GM21381 (cell line): ENCODE results near the gene MED15.
"Not testable (repeated sequence)": the region's sequence is repeated elsewhere in the genome, so short reads cannot be mapped to it uniquely, and the experiment has no call there.

Experiments
- ATAC-seq: cut with Tn5 transposase; IDR thresholded peaks from one replicate; pipeline ENCODE4 v1.9.1; 2021; ENCODE audit warnings: mild to moderate bottlenecking, moderate library complexity; ENCODE audit not compliant: unreplicated experiment

The MED15 gene

DNA sequence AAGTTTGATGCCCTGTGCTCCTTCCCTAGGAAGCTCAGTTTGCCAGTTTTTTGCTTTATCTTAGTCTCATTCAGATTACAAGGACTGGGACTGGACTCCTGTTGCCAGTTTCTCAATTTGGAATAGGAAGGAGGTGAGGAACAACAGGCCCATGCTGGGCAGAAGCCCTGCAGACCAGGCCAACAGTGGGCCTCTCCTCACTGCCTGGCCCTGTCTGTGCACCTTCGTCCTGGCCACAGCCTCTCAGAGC is 23.7 kb downstream of the MED15 start:
- ATAC-seq: no peak

DNA sequence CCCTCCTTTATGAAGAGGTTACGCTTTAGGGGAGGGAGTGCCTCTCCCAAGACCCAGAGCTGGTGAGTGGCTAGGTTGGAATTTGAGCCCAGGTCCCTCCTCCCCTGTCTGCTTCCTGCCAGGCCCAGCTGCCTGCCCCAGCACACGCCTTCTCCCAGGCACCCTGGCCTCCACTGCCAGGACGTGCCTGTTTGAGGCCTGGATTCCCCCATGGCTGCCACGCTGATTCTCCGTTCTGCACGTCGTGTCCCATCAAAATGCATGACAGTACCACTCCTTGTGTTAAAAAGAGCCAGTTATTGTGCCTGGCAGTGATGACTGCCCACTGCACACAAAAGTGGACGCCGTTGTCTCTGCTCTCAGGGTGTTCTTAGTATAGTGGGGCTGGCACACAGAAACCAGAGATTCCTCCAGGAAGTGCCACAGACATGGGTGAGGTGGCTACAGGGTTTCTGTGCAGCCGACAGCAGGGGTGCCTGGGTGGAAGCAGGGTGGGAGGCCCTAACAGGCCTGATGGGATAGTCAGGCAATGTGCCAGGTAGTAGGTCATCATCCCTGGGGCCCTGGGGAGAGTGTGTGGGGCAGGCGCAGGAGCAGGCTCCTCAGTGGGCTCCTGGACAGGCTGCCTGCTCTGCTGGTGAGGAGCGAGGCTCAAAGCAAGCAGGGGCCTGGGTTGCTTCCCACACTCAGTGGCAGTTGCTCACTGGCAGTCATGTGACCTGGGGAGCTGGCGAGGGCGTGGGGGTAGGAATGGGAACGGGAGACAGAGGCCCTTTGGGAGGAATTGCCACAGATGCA is 24.2 kb downstream of the MED15 start:
- ATAC-seq: no peak

DNA sequence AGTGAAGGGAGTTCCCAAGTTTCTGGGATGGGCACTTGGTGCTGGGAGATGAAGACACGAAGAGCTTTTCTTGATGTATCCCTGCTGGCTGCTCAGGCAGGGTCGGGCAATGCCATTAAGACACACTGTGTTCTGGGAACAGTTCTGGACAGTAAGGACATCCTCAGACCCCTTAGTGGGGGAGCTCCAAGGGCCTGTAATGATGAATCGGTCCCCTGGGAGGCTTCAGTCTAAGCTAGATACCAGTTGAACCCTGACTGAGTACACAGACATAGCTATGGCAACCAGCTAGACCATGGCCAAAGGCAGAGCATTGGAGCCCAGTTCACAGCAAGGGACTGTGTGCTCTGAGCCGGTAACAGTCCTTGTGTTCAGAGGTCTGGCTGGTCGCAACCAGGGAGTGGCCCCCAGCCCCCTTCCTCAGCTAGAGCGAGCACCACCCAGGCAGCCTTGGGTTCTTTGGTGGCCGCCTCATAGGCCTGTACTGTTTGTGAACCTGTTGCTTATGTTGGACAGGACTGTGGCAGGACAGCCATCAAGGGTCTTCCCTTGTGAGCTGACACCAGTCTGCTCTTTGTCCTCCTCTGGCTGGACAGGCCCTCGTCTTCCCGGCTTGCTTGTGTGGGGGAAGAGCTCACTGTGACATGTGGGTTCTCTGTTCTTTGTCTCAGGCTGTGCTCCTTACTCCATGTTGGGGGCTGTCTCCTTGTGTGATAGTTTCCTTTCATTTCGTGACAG is 25.0 kb downstream of the MED15 start:
- ATAC-seq: no peak

DNA sequence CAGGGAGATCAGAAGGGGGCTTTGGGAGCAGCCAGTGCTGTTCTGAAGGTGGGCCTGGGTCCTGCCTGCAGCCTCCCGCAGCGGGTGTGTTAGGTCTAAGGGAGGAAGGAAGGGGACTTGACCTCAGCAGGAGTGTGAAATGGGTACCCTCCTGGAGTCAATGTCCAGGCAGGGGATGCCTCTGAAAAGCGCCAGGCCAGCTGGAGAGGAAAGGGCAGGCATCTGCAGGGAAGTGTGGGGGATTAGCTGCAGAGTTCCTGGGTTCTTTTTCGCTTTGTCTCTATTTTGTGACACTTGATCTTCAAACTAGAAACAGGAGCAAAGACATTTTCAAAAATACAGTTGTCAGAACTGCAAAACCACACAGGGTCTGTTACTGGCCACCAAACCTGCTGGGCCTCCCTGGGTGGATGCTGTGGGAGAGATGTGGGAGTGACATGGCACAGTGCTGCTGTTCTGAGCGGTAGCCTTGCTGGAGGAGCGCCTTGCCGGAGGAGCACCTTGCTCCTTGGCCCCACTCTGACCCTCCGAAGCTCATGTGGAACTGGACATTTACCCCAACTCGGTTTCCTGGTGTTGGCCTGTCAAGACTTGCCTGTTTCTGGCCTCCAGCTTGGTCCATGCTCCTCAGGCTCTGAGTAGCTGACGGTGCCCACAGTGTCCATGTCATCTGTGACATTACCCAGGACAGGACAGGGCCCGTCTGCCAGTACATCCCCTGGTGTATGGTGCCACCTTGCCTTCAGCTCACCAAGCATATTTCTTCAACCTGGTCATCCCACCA is 25.9 kb downstream of the MED15 start:
- no peak for ATAC-seq

DNA sequence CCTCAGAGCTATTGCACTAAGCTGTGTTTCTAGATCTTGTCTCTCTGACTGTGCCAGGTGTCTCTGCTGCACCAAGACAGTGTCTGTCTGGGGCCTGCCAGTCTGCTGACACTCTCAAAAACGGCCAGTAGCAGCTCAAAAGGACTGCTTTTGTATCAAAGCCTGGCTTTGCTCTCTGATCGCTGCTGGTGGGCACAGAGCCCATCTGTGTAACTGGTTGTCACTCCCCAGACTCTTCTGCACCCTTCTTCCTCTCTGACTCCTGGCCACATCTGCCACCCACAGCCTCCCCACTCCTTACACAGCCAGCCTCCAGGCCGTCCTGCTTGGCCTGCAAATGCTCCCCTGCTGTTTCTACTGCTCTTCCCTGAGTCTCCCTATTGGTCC is 26.5 kb downstream of the MED15 start:
- ATAC-seq: no peak

DNA sequence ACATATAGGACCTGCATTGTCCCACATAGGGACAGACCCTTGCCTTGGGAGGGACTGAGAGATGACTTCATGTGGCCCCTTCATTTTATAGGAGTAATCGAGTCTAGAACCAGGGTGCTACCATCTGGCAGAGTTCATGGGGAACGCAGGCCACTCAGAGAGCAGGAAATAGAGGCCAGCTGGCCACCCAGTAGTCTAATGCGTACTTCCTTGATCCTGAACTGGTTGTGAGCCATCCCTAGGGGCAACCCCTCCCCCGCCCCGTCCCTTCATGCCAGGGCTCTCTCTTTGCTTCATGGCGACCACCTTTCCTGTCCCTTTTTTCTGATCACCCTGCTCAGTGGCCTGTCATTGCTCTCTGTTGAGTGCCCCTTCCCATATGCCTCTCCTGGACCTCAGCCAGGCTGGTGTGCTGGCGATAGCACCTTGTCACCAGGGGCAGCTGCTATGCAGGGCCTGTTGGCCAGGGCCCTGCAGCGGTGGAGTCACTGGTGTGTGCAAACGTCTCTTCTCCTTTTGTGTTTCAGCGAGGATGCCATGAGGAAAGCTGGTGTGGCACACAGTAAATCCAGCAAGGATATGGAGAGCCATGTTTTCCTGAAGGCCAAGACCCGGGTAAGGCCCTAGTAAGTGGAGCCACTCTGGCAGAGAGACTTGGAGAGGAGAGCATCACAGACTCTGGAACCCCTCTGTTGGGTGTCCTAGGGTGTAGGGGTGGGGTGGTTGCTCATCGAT is 29.3 kb downstream of the MED15 start:
- no peak for ATAC-seq

DNA sequence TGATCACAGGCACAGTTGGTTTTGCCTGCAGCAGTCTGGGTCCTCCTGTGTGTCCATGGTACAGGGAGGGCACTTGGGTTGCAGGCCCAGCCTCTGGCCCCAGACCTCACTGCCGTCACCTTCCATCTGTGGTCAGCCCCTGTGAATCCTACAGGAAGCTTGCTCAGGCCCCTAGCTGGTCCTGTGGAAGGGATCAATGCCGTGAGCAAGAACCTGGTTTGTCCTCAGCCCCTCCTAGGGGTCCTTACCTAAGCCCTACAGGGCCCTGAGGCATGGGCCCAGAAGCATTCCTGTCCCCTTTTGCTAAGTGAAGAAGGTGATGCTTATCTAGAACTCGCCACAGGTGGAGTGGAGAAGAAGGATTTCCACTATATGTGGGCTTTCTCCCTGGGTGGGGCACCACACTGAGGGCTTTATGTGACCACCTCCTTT is 29.9 kb downstream of the MED15 start:
- no peak for ATAC-seq

DNA sequence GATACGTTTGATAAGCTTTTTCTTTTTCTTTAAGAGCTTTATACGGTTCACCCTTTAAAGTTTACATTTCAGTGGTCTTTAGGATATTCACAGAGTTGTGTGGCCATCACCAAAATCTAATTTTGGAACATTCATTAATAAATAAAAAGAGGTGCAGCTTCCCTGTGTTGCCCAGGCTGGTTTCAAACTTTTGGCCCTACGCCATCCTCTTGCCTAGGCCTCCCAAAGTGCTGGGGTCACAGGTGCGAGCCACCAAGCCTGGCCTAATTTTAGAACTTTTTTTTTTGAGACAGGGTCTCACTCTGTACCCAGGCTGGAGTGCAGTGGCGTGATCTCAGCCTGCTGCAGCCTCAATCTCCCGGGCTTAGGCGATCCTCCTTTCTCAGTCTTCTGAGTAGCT is 30.6 kb downstream of the MED15 start:
- no peak for ATAC-seq

DNA sequence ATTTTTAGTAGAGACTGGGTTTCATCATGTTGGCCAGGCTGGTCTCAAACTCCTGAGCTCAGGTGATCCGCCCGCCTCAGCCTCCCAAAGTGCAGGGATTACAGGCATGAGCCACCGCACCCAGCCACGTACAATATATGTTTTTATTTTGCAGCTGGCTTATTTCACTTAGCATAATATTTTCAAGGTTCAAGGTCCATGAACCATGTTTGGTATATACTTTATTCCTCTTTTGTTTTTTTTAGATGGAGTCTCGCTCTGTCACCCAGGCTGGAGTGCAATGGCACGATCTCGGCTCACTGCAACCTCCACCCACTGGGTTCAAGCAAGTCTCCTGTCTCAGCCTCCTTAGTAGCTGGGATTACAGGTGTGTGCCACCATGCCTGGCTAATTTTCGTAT is 31.5 kb downstream of the MED15 start:
- ATAC-seq: not testable (repeated sequence)

DNA sequence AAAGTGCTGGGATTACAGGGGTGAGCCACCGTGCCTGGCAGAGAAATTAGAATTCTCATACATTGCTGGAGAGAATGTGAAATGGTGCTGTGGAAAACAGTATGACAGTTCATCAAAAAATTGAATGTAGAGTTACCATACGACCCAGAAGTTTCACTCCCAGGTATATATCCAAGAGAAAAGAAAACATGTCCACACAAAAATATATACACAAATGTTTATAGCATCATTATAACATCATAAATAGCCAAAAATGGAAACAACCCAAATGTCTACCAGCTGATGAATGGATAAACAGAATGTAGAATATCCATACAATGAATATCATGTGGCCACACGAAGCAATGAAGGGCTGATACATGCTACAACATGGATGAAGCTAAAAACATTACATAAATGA is 34.6 kb downstream of the MED15 start:
- no peak for ATAC-seq

DNA sequence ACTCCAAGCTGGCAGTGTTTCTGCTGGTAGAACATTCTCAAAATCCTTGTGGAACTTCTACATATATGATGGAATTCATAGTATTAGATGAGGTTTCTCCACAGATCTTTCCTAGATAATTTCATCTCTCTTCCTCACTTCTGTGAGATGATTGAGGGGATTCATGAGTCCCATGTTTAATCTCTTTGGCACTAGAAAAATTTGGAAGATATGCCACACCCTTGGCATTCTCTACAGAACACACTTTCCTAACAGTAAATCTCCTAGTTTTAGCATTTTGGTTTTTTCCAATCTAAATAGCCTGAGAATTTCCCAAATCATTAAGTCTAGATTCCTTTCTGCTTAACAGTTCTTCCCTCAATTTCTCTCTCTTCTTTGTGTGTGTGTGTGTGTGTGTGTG is 35.3 kb downstream of the MED15 start:
- no peak for ATAC-seq

DNA sequence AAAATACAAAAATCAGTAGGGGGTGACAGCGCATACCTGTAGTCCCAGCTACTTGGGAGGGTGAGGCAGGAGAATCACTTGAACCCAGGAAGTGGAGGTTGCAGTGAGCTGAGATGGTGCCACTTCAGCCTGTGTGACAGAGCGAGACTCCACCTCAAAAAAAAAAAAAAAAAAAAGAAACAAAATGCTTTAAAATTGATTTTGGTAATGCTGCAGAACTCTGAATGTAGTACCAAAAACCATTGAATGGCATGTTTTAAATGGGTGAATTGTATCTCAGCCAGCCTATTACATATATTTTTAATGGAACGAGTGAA is 37.9 kb downstream of the MED15 start:
- ATAC-seq: not testable (repeated sequence)

DNA sequence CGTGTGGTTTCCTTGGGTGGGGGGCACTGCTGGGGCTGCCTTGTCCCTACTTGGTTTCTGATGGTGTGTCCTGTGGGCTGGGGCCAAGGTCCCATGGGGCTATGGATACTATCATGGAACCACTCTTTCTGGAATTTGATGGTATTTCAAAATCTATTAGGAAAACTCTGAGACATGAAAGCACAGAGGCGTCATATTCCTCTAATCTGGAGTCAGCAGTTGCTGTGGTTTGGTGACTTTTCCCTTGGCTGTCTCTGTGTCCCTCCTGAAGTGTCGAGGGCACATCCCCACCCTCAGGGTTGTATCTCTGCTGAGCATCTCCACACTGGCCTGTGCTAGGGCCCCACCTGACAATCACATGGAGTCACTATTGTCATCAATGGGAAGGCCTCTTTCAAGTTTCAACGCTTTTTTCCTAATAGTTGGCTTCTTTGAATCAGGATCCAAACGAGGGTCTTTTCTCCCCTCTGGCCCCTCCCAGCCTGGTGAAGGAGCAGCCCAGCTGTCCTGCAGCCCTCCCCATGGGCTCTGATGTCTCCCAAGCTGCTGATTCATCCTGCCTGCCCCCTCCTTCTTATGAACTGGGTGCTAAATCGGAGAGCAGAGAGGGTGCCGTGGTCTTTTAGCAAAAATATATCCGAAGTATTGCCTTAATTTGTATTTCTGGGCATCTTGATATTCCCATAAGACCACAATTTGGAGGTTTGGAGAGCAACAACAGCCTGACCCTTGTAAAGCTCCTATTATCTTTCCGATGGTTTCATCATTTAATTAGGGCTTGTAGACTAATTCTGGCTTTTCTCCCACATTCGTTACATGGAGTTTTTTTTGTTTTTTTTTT is 38.5 kb downstream of the MED15 start:
- ATAC-seq: no peak

DNA sequence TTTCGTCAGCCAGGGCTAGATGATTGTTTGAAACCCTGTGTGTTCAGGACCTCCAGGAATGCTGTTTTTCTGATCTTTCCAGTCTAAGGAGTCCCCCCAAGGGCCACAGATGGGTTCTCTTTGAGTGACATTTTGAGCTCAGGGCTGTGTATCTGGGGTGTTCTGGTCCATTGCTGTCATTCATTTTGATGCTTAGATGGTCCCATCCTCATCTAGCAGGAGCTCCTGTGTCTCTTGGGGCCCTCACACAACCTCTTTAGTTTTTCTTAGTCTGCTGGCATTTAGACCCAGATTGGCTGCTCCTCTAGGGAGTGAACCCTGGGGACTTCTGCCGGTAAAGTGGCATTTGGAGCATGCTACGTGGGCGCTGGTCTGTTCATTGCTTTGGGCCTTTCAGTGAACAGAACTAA is 39.1 kb downstream of the MED15 start:
- no peak for ATAC-seq

DNA sequence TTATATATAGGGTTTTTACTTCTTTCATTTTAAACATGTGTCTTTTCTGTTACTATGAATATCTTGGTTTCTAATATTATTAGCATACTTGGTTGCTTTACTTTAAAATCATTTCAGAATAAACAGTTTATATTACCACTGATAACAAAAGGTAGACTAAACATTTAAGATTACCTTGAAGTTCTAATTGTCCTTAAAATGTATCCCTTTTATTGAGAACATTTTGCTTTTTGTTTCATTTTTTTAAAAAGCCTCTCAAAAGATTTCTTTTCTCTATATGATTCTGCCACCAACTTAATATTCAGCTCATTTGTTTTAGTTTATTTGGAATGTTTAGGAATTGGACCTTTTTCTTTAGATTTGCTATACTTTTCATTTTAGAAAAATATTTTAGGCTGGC is 39.6 kb downstream of the MED15 start:
- ATAC-seq: no peak

DNA sequence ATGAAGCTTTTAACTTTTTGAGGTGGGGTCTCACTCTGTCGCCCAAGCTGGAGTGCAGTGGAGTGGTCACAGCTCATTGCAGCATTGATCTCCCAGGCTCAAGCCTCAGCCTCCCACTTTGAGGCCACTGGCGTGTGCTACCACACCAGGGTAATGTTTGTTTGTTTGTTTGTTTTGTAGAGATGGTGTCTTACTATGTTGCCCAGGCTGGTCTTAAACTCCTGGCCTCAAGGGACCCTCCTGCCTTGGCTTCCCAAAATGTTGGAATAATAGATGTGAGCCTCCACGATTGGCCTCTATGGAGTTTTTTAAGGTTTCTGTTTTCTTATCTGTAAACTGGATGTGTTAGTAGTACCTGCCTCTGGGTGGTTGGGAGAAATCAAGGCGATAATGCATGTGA is 41.4 kb downstream of the MED15 start:
- no peak for ATAC-seq

DNA sequence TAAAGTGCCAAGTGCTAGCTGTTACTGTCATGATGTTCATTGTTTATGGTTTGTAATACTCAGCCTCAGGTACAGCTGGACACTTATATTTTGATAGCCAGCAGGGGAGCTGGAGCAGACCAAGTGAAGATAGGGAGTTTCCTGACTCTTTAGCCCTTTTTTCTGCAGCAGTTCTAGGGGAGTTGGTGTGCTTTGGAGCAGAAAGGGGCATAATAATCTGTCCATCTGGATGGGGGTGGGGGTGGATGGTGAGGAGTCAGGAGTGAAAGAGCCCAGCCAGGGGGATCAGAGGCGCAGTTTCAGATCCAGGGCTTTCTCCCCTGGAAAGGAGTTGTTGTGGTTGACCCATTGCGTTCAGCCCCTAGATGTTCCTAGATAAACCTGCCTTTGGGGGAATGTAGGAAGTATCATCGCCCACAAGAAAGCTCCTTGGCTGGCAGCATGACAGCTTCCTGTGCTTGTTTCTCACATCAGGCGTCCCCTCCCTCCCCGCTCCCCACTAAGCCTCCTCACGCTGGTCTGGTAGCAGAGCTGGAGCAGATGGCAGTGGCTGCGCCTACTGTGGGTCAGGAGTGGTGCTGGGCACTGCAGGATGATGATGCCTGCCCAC is 41.9 kb downstream of the MED15 start:
- ATAC-seq: no peak

DNA sequence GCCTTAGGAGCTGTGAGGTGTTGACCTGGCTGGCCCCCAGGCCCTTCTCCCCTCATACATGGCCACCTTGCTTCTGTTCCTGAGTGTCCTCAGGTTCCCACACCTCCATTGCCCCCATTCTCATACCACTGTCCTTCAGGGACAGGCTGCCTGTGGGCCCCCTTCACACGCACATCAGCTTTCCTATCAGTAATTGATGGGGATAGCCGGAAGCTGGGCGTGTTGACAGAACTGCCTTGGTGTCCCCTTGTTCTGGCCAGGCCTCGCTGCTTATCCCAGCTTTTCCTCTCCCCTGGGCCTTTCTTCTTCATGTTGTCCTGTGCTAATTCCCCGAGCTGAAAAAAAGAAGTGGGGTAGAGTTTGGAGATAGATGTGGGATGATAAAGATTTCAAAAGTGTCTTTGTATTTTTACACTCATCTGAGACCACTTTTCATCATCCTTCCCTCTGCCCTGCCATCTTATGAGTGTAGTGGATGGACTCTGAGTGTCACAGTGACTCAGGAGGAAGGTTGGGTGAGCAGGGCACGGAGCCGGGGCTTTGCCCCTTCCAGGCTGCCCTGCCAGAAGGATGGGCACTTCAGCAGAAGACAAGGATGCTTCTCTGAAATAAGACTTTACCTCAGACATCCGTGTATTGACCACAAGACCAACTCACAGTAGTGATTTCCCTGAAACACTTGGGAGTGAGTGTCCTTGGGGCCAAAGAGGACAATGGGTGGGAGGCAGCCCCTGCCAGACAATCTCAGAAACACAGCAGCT is 42.8 kb downstream of the MED15 start:
- no peak for ATAC-seq
